Muscle of leg (tissue), 11 donors: ENCODE measurements around the gene LTB4R. TPM values are rescaled to one million over a fixed set of nuclear protein-coding genes. Genes with fewer than 3 reads are reported as not detected.

Experiments
- DNase-seq: peaks from one replicate; pipeline ENCODE4 v3.0.0; 2013
- H3K27ac ChIP-seq: one replicate; pipeline ENCODE4 v1.5.1; 2013; ENCODE audit warnings: mild to moderate bottlenecking, low read length, control low read depth
- H3K27me3 ChIP-seq: one replicate; pipeline ENCODE4 v1.6.1; 2013; ENCODE audit warnings: low read length; ENCODE audit not compliant: control insufficient read depth, insufficient read depth
- H3K36me3 ChIP-seq: one replicate; pipeline ENCODE4 v1.6.1; 2013; ENCODE audit warnings: low read length; ENCODE audit not compliant: control insufficient read depth, insufficient read depth
- H3K4me1 ChIP-seq: one replicate; pipeline ENCODE4 v1.6.1; 2013; ENCODE audit warnings: low read length; ENCODE audit not compliant: control insufficient read depth, insufficient read depth
- H3K4me3 ChIP-seq: one replicate; pipeline ENCODE4 v1.5.1; 2013; ENCODE audit warnings: low read length, control low read depth
- H3K9me3 ChIP-seq: replicated peaks from 2 replicates; pipeline ENCODE4 v1.6.1; 2013; ENCODE audit warnings: low read depth, low read length; ENCODE audit not compliant: control insufficient read depth
- WGBS: methylation state at CpG from one replicate; pipeline ENCODE4 v1.1.5; 2013; ENCODE audit warnings: missing lambda C conversion rate; ENCODE audit not compliant: insufficient coverage; 5-methylcytosine and 5-hydroxymethylcytosine counted together
- polyA plus RNA-seq, 8 donors: library from polyadenylated mRNA; unstranded; fragments of 120-200 nt; gene quantifications; one replicate each; pipeline versions ENCODE4 v1.2.1 to v1.2.3, GENCODE V29; 2013; ENCODE audit warnings: inconsistent platforms in 1 of 8, low replicate concordance in 1 of 8; ENCODE audit not compliant: insufficient read length in 8 of 8, insufficient read depth in 1 of 8
- total RNA-seq: library from RNA; stranded (reverse); fragments of 120-200 nt; gene quantifications from one replicate; pipeline ENCODE4 v1.2.4, GENCODE V29; 2013

Gene LTB4R
- total and polyA plus RNA-seq, 9 donors = 2.1 to 5.9 (median 3.3) TPM

- no peaks in the 10 kb centered on the region for H3K27me3 ChIP-seq
- peak within 1 kb of the TSS; percentile 97 for H3K4me3 ChIP-seq
- DNase-seq = peak; percentile 95
- peak within 1 kb of the TSS; percentile 84 for H3K27ac ChIP-seq
- H3K4me1 ChIP-seq = peaks cover 20% of the 10 kb centered on the region
- no peaks in the 10 kb centered on the region for H3K9me3 ChIP-seq
- H3K36me3 ChIP-seq = peaks cover 48% of the 10 kb centered on the region
- WGBS = under 1% methylated on average over 74 of the region's 75 CpGs
Observed at GRCh38 chr14:24299255-24300191, 11.8 kb upstream of the LTB4R start, which contains the start of the genes DHRS1 and NOP9. Gene DHRS1, minus strand, starts transcription at chr14:24299780. Its CDS starts 674 bp downstream, at chr14:24299106. Gene NOP9, plus strand, starts transcription at chr14:24299850. Its CDS starts 105 bp downstream, at chr14:24299955.

DNA sequence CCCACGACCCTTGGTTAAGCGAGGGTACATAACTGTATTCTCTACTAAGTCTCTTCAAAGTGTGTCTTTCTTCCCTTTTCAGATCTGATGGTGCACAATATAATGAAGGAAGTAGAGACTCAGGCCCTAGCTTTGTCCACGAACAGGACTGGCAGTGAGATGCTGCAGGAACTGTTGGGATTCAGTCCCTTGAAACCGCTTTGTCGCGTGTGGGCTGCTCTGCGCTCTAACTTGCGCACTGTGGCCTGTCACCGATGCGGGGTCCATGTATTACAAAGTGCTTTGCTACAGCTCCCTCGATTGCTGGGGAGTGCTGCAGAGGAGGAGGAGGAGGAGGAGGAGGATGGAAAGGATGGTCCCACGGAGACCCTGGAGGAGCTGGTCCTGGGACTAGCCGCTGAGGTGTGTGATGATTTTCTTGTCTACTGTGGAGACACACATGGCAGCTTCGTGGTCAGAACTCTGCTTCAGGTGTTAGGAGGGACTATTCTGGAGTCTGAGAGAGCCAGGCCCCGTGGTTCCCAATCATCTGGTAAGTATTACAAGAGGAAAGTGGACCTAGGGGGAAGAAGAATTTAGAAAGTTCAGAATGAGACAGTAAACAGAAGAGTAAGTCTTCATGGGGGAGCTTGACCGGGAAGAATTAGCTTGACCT lies 10.8 kb upstream of the LTB4R start:
- WGBS = 44% methylated on average over 12 of the region's 16 CpGs

GRCh38 chr14:24304019-24304387 lies 7.3 kb upstream of the LTB4R start:
- peaks cover 15% of the 10 kb centered on the region for H3K4me1 ChIP-seq
- WGBS = 98% methylated on average over 11 of the region's 11 CpGs
- no peak overlapping the region for H3K27ac ChIP-seq
- no peaks in the 10 kb centered on the region for H3K9me3 ChIP-seq
- no peaks in the 10 kb centered on the region for H3K27me3 ChIP-seq
- no peak for DNase-seq
- peaks cover 69% of the 10 kb centered on the region for H3K36me3 ChIP-seq
- H3K4me3 ChIP-seq = no peak overlapping the region

More for the DNA sequence above, 10.8 kb upstream of the LTB4R start:
- peaks cover 54% of the 10 kb centered on the region for H3K36me3 ChIP-seq
- H3K4me1 ChIP-seq = peaks cover 20% of the 10 kb centered on the region
- peak overlapping the region; percentile 97 for H3K4me3 ChIP-seq
- H3K27me3 ChIP-seq = no peaks in the 10 kb centered on the region
- H3K27ac ChIP-seq = peak overlapping the region; percentile 67
- no peaks in the 10 kb centered on the region for H3K9me3 ChIP-seq
- DNase-seq = no peak

- 96% methylated on average over 9 of the region's 11 CpGs for WGBS
- no peak overlapping the region for H3K4me3 ChIP-seq
- H3K36me3 ChIP-seq = peaks cover 58% of the 10 kb centered on the region
- H3K9me3 ChIP-seq = no peaks in the 10 kb centered on the region
- H3K27me3 ChIP-seq = no peaks in the 10 kb centered on the region
- no peak overlapping the region for H3K27ac ChIP-seq
- DNase-seq = no peak
- peaks cover 21% of the 10 kb centered on the region for H3K4me1 ChIP-seq
Observed at GRCh38 chr14:24307156-24307574, 4.1 kb upstream of the LTB4R start.

GRCh38 chr14:24307575-24308341 lies 3.5 kb upstream of the LTB4R start, which contains the start of gene CIDEB:
Gene CIDEB, minus strand, starts transcription at chr14:24307977. Its CDS starts 119 bp downstream, at chr14:24307858.
- no peak within 1 kb of the TSS for H3K4me3 ChIP-seq
- no peaks in the 10 kb centered on the region for H3K27me3 ChIP-seq
- peaks cover 27% of the 10 kb centered on the region for H3K4me1 ChIP-seq
- peaks cover 52% of the 10 kb centered on the region for H3K36me3 ChIP-seq
- H3K27ac ChIP-seq = no peak within 1 kb of the TSS
- no peaks in the 10 kb centered on the region for H3K9me3 ChIP-seq
- DNase-seq = peak; percentile 71
- 75% methylated on average over 5 of the region's 6 CpGs for WGBS

- Histone ChIP-seq H3K27ac (no peak overlapping the region), H3K4me3 (no peak overlapping the region), H3K9me3 (no peaks in the 10 kb centered on the region), H3K27me3 (no peaks in the 10 kb centered on the region), H3K36me3 (peaks cover 44% of the 10 kb centered on the region), H3K4me1 (peaks cover 33% of the 10 kb centered on the region)
- DNase-seq = no peak
- 87% methylated on average over 6 of the region's 7 CpGs for WGBS
Observed at GRCh38 chr14:24308342-24309124, 2.8 kb upstream of the LTB4R start.

GRCh38 chr14:24309538-24310264 lies 1.6 kb upstream of the LTB4R start, which contains the start of gene LTB4R2:
Gene LTB4R2, plus strand, starts transcription at chr14:24310140. Its CDS starts 525 bp downstream, at chr14:24310665.
- peaks cover 32% of the 10 kb centered on the region for H3K36me3 ChIP-seq
- peak within 1 kb of the TSS; percentile 81 for H3K27ac ChIP-seq
- peak within 1 kb of the TSS; percentile 43 for H3K4me3 ChIP-seq
- no peak for DNase-seq
- WGBS = 86% methylated on average over 1 of the region's 5 CpGs
- H3K27me3 ChIP-seq = peaks cover 1% of the 10 kb centered on the region
- H3K9me3 ChIP-seq = no peaks in the 10 kb centered on the region
- peaks cover 36% of the 10 kb centered on the region for H3K4me1 ChIP-seq

GRCh38 chr14:24310265-24310645 lies 1.0 kb upstream of the LTB4R start:
- H3K27me3 ChIP-seq = peaks cover 7% of the 10 kb centered on the region
- WGBS = 25% methylated on average over 4 of the region's 5 CpGs
- peak overlapping the region; percentile 43 for H3K4me3 ChIP-seq
- H3K36me3 ChIP-seq = peaks cover 27% of the 10 kb centered on the region
- H3K27ac ChIP-seq = peak overlapping the region; percentile 68
- peaks cover 36% of the 10 kb centered on the region for H3K4me1 ChIP-seq
- DNase-seq = no peak
- H3K9me3 ChIP-seq = no peaks in the 10 kb centered on the region
